Uterus (tissue), 4 donors: ENCODE measurements around the gene CMTM1. TPM values are rescaled to one million over a fixed set of nuclear protein-coding genes. Genes with fewer than 3 reads are reported as not detected.

Source experiments
- DNase-seq, 2 donors: peaks; one replicate each; pipeline ENCODE4 v3.0.0-alpha.2; 2019 to 2020
- H3K27ac ChIP-seq, 2 donors: fragments of 200-600 bp; sonication (generic); 1 replicate in 1 of 2; 2 replicates in 1 of 2; pipeline ENCODE4 v1.5.1; 2016 to 2018
- H3K27me3 ChIP-seq, 2 donors: fragments of 200-600 bp; sonication (generic); one replicate each; pipeline ENCODE4 v1.5.1; 2018 to 2019; ENCODE audit warnings: control low read depth in 1 of 2
- H3K36me3 ChIP-seq, 2 donors: fragments of 200-600 bp; sonication (generic); one replicate each; pipeline ENCODE4 v1.5.1; 2019; ENCODE audit warnings: control low read depth in 1 of 2
- H3K4me1 ChIP-seq, 2 donors: fragments of 200-600 bp; sonication (generic); one replicate each; pipeline ENCODE4 v1.5.1; 2018 to 2019; ENCODE audit warnings: control low read depth in 1 of 2
- H3K4me3 ChIP-seq, 2 donors: fragments of 200-600 bp; sonication (generic); 1 replicate in 1 of 2; 2 replicates in 1 of 2; pipeline ENCODE4 v1.5.1; 2018 to 2019; ENCODE audit warnings: mild to moderate bottlenecking in 1 of 2
- H3K9me3 ChIP-seq, 2 donors: fragments of 200-600 bp; sonication (generic); one replicate each; pipeline ENCODE4 v1.5.1; 2019; ENCODE audit warnings: control low read depth in 1 of 2
- CTCF ChIP-seq, 4 experiments: fragments of 200-600 bp in 2 of 4; fragments of 450-650 bp in 2 of 4; sonication (generic) in 2 of 4; IDR thresholded peaks; one replicate each; pipeline ENCODE4 v1.5.1; 2016 to 2019; ENCODE audit warnings: antibody characterized with exemption in 4 of 4, mild to moderate bottlenecking in 2 of 4, moderate library complexity in 1 of 4
- POLR2A ChIP-seq, 2 donors: fragments of 450-650 bp; IDR thresholded peaks; one replicate each; pipeline ENCODE4 v1.6.1; 2016; ENCODE audit warnings: antibody characterized with exemption in 2 of 2, mild to moderate bottlenecking in 1 of 2, moderate library complexity in 1 of 2
- intact Hi-C: fragments of 100-400 bp; cut with DNase I; formaldehyde crosslinking; loops from one replicate; pipeline ENCODE4 v1.15.1; 2023; ENCODE audit warnings: low total_unique reads
- total RNA-seq, 4 donors: library from RNA; depleted of rRNA in 3 of 4; stranded (reverse); fragments of >200 nt in 3 of 4; gene quantifications; one replicate each; pipeline versions ENCODE4 v1.1.0 to v1.2.4, GENCODE V29; 2014 to 2023
- donor health status: DM: yes; HTN: yes; CAD: no.

Gene CMTM1
- total RNA-seq, 4 donors from 2014 or later: 5.0 to 5.3 TPM; not detected in 2

GRCh38 chr16:66569131-66569530 is 2.9 kb downstream of the CMTM1 start:
- intact Hi-C loops: no loop called here
- Histone ChIP-seq H3K4me3 (no peak overlapping the region), H3K9me3 (no peaks in the 10 kb centered on the region), H3K4me1 (no peaks in the 10 kb centered on the region), H3K27ac (no peak overlapping the region), H3K36me3 (no peaks in the 10 kb centered on the region), H3K27me3 (no peaks in the 10 kb centered on the region)
- no peak for DNase-seq
- TF ChIP-seq CTCF (IDR thresholded peaks at IDR 0.05) (no peak), POLR2A (IDR thresholded peaks at IDR 0.05) (no peak)

- DNase-seq: no peak
- no peaks in the 10 kb centered on the region for H3K36me3 ChIP-seq
- no peak for TF ChIP-seq CTCF (IDR thresholded peaks at IDR 0.05)
- no peak for TF ChIP-seq POLR2A (IDR thresholded peaks at IDR 0.05)
- no peak overlapping the region for H3K27ac ChIP-seq
- H3K27me3 ChIP-seq: no peaks in the 10 kb centered on the region
- H3K4me1 ChIP-seq: no peaks in the 10 kb centered on the region
- H3K4me3 ChIP-seq: no peak overlapping the region
- H3K9me3 ChIP-seq: no peaks in the 10 kb centered on the region
- intact Hi-C loops: no loop called here
Measured at GRCh38 chr16:66569827-66570405, 3.7 kb downstream of the CMTM1 start.

GRCh38 chr16:66572356-66572755 is 6.1 kb downstream of the CMTM1 start:
- no peak overlapping the region for H3K4me3 ChIP-seq
- intact Hi-C loops: no loop called here
- H3K4me1 ChIP-seq: no peaks in the 10 kb centered on the region
- H3K27ac ChIP-seq: no peak overlapping the region
- no peak for TF ChIP-seq POLR2A (IDR thresholded peaks at IDR 0.05)
- TF ChIP-seq CTCF (IDR thresholded peaks at IDR 0.05): no peak
- DNase-seq: no peak
- no peaks in the 10 kb centered on the region for H3K36me3 ChIP-seq
- no peaks in the 10 kb centered on the region for H3K27me3 ChIP-seq
- no peaks in the 10 kb centered on the region for H3K9me3 ChIP-seq

- H3K27ac ChIP-seq: no peak overlapping the region
- no peaks in the 10 kb centered on the region for H3K4me1 ChIP-seq
- no peaks in the 10 kb centered on the region for H3K9me3 ChIP-seq
- TF ChIP-seq CTCF (IDR thresholded peaks at IDR 0.05) (no peak), POLR2A (IDR thresholded peaks at IDR 0.05) (no peak)
- DNase-seq: no peak
- peaks cover 0 to 3% of the 10 kb centered on the region in 2 donors for H3K27me3 ChIP-seq
- intact Hi-C loops: no loop called here
- H3K4me3 ChIP-seq: no peak overlapping the region
- H3K36me3 ChIP-seq: no peaks in the 10 kb centered on the region
Measured at GRCh38 chr16:66574081-66574480, 7.8 kb downstream of the CMTM1 start.

GRCh38 chr16:66574531-66574930 is 8.3 kb downstream of the CMTM1 start:
- no peak for DNase-seq
- intact Hi-C loops: no loop called here
- Histone ChIP-seq H3K9me3 (no peaks in the 10 kb centered on the region), H3K4me3 (no peak overlapping the region), H3K27ac (no peak overlapping the region), H3K36me3 (no peaks in the 10 kb centered on the region), H3K27me3 (peaks cover 0 to 7% of the 10 kb centered on the region in 2 donors), H3K4me1 (no peaks in the 10 kb centered on the region)
- TF ChIP-seq CTCF (IDR thresholded peaks at IDR 0.05) (no peak), POLR2A (IDR thresholded peaks at IDR 0.05) (no peak)
